Activated CD4-positive, alpha-beta T cell treated with anti-CD3 and anti-CD28 coated beads, Interleukin-2, amount 50 U/mL, for 16 hours (primary cell): ENCODE results near the gene IL2RG.
A peak's percentile ranks its signal among the peaks of the same experiment; 100 is the strongest.

ENCODE experiments used
- DNase-seq: peaks from one replicate; pipeline ENCODE4 v3.0.0-alpha.2; 2020

IL2RG gene

GRCh38 chrX:71111141-71111843, at the start of gene IL2RG:
IL2RG (minus strand) TSS chrX:71111577; CDS start chrX:71111539, 38 bp downstream.
- DNase-seq = peak; percentile 92

GRCh38 chrX:71160475-71160874, 49.1 kb upstream of the IL2RG start:
- DNase-seq = no peak

DNA sequence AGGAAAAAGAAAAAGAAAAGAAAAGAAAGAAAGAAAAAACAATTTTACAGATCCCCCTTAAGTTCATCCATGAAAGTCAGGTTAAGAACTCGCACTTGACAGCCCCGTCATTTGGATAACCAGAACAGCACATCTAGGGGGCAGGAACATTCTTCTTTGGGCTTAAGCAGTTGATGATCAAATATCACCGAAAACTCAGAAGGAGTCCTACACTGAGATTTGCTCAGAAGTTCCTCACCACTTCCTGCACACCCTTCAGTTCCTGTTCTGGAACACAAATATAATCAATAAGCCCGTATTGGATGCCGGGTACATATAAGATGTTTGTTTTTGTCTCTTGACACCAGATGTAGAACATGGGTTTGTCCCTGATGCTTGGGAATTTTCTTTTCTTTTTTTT, 48.0 kb upstream of the IL2RG start:
- DNase-seq = no peak

GRCh38 chrX:71158603-71159002, 47.2 kb upstream of the IL2RG start:
- DNase-seq = no peak

DNA sequence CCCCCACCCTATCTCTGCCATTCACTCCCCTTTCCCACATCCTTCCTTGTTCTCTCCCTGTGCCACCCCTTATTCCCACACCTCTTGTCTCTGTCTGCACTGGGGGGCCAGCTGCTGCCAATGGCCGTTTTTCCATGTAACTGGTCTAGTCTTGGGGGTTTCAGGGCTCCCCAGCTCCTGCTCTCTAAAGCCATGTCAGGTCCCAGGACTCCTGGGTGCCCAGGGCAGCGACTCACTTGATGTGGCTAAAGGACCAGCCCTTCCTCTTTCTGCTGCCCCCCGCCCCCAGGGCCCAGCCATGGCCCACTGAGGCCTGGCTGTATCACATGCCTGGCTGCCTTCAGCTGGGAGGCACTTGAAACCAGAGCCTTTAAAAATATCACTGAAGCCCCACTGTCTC, 43.3 kb upstream of the IL2RG start:
- DNase-seq = no peak

DNA sequence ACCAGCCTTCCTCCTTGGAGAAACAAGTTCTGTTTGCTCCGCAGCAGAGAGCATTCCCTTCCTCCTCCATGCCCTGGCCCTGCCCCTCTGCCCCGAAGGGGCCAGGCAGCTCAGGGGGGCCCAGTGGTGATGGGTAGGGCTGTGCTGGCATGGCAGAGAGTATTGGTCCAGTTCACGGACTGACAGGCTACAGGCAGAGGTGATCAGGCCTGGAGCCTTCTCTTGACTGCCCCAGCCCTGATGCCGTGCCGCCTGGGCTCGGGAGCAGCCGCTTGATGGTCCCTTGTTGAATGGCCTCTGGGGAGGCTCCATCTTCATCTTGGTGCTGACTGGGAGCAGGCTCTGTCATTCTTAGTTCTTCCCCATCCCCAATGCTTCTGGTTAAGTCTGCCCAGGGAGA, 42.8 kb upstream of the IL2RG start:
- no peak for DNase-seq

DNA sequence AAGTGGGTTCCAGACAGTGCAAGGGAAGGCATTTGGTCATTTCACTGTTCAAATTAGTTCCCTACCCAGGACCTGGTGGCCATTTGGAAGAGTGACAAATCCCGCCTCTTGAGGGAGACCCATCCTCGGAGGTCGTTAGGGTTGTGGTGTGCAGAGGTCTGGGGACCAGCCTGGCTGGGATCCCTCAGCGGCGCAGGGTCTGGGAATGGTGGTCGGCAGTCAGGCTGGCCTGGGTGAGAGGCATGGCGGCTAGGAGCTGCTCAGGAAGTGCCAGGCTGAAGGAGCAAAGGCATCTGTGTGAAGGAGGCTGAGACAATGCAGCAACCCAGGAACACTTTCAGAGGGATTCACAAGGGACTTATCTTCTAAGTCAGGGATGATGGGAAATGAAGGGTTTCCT, 40.0 kb upstream of the IL2RG start:
- no peak for DNase-seq

GRCh38 chrX:71148278-71148663, 36.9 kb upstream of the IL2RG start:
- no peak for DNase-seq

DNA sequence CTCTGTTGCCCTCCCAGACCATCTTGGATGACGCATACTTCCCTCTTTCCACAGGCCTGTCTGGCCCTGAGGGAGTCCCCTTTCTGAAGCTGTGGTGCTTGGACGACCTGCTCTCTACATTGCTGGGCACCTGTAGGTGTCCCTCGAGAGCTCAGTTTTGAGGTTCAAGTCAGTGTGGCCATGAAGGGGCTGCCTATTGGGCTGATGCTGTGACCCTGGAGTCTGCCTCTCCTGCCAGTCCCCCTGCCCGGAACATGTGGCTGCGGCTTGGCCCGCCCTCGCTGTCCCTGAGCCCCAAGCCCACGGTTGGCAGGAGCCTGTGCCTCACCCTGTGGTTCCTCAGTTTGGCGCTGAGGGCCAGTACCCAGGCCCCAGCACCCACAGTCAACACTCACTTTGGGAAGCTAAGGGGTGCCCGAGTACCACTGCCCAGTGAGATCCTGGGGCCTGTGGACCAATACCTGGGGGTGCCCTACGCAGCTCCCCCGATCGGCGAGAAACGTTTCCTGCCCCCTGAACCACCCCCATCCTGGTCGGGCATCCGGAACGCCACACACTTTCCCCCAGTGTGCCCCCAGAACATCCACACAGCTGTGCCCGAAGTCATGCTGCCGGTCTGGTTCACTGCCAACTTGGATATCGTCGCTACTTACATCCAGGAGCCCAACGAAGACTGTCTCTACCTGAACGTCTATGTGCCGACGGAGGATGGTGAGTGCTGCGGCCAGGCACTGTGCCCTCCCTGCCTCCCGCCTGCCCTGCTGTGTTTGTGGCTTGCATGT, 36.3 kb upstream of the IL2RG start:
- DNase-seq = no peak

DNA sequence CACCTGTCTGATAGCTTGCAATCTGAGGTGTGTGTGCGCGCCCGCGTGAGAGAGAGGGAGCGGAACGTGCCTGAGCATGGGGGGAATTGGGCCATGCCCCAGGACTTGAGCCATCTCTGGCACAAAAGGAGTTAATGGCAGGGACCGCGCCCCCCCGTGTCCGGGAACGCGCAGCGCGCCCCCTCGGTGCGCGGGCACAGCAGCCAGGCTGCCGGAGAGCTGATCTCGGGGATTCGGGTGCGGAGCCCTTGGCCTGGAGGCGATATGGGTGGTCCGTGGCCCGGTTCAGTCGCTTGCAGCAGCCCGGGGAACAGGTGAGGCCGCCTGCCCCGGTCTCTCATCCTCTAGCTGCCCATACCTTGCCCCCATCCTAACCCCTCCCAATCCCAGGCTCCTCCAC, 33.3 kb upstream of the IL2RG start, which contains the start of gene NLGN3:
Gene NLGN3, plus strand, starts transcription at position 191 of the 400 bp plus-strand sequence. CDS start 2,909 bp downstream, outside the sequence.
- no peak for DNase-seq

- DNase-seq = no peak
Measured at GRCh38 chrX:71143508-71143907, 32.1 kb upstream of the IL2RG start.

DNA sequence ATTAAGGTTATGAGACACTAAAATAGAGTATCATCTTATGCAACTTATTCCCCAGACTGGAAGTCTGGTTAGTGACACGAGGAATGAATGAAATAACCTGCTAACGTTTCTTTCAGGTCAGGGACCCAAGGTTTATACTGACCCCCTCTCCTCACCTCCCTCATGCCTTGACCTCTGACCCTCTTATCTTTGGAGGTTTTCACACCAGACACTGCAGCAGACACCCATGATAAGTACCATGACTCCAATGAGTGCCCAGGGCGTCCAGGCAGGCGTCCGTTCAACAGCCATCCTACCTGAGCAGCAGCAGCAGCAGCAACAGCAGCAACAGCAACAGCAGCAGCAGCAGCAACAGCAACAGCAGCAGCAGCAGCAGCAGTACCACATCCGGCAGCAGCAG, 29.1 kb upstream of the IL2RG start:
- DNase-seq = no peak

DNA sequence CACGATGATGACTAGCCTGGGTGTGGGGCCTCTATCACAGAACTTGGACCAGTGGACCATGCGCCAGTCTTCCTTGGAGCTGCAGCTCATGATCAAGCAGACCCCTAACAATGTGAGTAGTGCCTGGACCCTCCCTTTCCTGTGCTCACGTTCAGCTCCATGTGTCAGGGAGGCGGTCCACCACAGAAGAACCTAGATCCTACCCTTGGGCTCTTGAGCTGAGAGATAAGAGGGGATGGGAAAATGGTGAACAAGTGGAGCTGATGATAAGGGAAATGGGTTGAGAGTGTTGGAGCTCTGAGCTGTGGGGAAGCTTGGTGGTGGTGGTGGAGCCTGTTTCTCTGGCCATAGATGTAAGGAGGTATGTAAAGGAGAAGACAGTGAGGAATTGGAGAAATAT, 20.1 kb upstream of the IL2RG start:
- DNase-seq = no peak

DNA sequence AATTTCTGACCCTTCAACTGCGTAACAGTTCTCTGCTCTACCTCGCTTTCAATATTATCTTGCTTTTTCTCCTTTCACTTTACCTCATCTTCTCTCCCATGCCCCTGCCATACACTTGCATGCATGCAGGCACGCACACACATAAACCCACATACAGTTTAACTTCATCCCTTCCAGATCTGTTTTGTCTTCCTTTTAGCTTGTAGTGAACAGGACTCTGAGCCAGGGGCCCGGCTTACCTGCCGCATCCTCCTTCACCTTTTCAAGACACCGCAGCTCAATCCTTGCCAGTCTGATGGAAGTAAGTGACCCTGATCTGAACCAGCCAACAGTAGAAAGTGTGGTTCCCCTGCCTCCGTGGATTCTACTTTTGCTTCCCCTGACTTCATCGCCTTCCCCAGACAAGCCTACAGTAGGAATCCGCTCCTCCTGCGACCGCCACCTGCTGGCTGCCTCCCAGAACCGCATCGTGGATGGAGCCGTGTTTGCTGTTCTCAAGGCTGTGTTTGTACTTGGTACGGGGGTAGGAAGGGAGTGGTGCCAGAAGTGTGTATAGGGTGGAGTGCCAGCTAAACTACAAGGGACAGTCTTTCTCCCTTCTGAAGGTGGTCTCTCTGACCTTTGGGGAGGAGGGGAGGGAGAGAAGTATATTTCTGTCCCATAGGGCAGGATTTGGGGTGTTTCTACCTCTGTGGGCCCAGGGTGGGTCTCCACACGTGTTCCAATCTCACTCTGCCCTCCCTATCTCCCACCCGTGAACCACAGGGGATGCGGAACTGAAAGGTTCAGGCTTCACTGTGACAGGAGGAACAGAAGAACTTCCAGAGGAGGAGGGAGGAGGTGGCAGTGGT, 17.8 kb upstream of the IL2RG start:
- peak; percentile 76 for DNase-seq

GRCh38 chrX:71128166-71128833, 16.9 kb upstream of the IL2RG start:
- DNase-seq = no peak

DNA sequence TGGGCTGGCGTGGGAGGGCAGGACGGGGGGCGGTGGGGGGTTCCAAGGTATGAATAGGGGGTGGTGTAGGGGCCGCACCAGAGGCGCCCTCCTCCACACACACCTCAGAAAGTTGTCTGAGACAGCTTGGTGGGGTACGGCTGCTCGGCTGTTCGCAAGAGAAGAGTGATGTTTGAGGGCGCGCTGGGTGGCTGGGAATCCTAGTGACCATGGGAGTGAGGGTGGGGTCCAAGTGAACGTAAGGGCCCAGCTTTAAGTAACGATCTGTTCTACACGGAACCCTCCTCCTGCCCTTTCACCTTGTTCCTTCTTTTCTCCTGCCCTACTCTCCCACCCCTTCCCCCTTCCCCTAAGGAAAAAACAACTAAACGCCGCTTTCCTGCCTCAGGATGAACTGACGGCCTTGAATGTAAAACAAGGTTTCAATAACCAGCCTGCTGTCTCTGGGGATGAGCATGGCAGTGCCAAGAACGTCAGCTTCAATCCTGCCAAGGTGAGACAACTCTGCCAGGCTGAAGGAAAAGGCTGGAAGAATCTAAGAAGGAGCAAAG, 7.7 kb upstream of the IL2RG start:
- no peak for DNase-seq

- DNase-seq = peak; percentile 84
Measured at GRCh38 chrX:71118032-71118984, 6.9 kb upstream of the IL2RG start, which contains the start of gene MED12. MED12 (plus strand) TSS chrX:71118596; CDS start chrX:71118755, 159 bp downstream.

DNA sequence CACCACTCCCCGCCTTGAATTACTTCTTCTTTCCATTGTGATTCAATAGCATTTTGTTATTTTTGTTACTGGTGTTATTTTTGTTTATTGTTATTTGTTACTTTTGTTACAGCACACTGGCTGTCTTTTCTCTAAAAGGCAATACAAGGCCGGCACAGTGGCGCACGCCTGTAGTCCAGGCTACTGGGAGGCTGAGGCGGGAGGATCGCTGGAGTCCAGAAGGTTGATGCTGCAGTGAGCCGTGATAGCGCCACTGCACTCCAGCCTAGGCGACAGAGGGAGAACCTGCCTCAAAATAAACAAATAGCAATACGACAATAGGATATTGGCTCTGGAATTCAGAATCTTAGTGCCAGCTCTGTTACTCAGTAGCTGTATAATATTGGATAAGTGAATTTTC, 6.0 kb upstream of the IL2RG start:
- DNase-seq = no peak

- peak; percentile 45 for DNase-seq
Measured at GRCh38 chrX:71111921-71112431, 599 bp upstream of the IL2RG start.

GRCh38 chrX:71109051-71109450, 2.3 kb downstream of the IL2RG start:
- no peak for DNase-seq
